Testis (tissue), 2 donors: Measurements from ENCODE around the gene ROM1.

Experiments used
- POLR2A ChIP-seq: fragments of 450-650 bp; IDR thresholded peaks from one replicate; pipeline ENCODE4 v1.6.1; 2017; ENCODE audit warnings: antibody characterized with exemption, mild to moderate bottlenecking, moderate library complexity
- TF ChIP-seq, protein P1 (sequence below), 3 experiments: fragments of 450-650 bp in 2 of 3; fragments of 200-600 bp in 1 of 3; sonication (generic) in 1 of 3; IDR thresholded peaks; one replicate each; pipeline ENCODE4 v1.5.1; 2016 to 2019; ENCODE audit warnings: antibody characterized with exemption in 3 of 3, mild to moderate bottlenecking in 2 of 3, moderate library complexity in 1 of 3

DNA sequence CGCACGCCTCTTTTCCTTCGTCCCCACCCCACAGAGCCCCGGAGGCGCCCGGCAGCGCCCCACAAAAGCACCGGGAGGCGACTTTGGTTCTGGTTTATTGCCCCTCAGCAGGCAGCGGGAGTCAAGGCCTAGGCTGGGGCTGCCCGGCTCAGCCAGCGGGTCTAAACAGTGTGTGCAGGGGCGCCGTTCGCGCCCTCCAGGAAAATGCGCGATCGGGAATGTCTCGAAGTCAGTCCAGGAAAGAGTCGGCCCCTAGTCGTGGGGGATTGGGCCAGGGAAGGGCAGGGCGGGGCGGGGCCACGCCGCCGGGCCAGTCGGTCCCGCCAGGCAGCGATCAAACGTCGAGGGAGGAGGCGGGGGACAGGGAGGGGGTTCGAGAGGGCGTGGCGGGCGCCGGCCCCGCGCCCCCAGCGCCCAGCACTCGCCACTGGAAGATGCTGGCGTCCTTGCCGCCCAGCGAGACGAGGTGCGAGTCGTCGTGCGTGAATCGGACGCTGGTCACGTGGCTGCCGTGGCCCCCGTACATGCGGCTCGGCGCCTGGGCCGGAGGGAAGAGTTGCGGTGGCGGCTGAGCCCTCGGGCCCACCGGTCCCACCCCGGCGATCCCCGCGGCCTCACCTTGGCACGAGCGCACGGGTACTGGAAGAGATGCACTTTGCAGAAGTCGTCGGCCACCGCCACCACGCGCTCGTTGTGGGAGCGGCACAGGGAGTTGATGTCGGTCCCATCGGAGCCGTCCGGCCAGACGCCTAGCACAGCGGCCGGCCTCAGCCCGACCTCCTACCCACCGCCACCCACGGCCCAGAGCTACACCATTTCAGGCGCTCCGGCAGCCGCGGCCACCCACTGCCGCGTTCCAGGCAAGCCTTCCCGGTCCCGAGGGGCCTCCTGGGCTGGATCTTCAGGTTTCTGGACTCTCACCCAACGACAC, 10.7 kb upstream of the ROM1 start:
- TF ChIP-seq, protein P1, sequence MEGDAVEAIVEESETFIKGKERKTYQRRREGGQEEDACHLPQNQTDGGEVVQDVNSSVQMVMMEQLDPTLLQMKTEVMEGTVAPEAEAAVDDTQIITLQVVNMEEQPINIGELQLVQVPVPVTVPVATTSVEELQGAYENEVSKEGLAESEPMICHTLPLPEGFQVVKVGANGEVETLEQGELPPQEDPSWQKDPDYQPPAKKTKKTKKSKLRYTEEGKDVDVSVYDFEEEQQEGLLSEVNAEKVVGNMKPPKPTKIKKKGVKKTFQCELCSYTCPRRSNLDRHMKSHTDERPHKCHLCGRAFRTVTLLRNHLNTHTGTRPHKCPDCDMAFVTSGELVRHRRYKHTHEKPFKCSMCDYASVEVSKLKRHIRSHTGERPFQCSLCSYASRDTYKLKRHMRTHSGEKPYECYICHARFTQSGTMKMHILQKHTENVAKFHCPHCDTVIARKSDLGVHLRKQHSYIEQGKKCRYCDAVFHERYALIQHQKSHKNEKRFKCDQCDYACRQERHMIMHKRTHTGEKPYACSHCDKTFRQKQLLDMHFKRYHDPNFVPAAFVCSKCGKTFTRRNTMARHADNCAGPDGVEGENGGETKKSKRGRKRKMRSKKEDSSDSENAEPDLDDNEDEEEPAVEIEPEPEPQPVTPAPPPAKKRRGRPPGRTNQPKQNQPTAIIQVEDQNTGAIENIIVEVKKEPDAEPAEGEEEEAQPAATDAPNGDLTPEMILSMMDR (IDR thresholded peaks at IDR 0.05) = no peak
- no peak for TF ChIP-seq POLR2A
